Neural cell (in vitro differentiated cells): ENCODE data around the gene PLIN3. TPM values are rescaled to one million over a fixed set of nuclear protein-coding genes. Genes with fewer than 3 reads are reported as not detected.

ENCODE experiments used
- H2AFZ ChIP-seq: fragments of 200-600, 300-800 bp; sonication (generic), shearing (Covaris generic); 2 replicates; pipeline ENCODE4 v1.6.0; 2014; ENCODE audit warnings: low read depth, mild to moderate bottlenecking, antibody characterized with exemption, low read length, moderate library complexity
- H3F3A ChIP-seq: fragments of 200-600 bp; shearing (Covaris generic); 2 replicates; pipeline ENCODE4 v1.6.1; 2016; ENCODE audit warnings: mild to moderate bottlenecking, moderate library complexity, mixed read lengths, antibody characterized with exemption, low read length; ENCODE audit not compliant: insufficient read depth, poor library complexity, severe bottlenecking
- H3K27ac ChIP-seq: fragments of 200-600, 300-800 bp; sonication (generic), shearing (Covaris generic); 2 replicates; pipeline ENCODE4 v1.5.1; 2014; ENCODE audit warnings: mild to moderate bottlenecking, low read length, moderate library complexity
- H3K27me3 ChIP-seq: fragments of 300-800, 200-600 bp; sonication (generic), shearing (Covaris generic); 2 replicates; pipeline ENCODE4 v1.6.0; 2014; ENCODE audit warnings: mild to moderate bottlenecking, low read depth, low read length, moderate library complexity; ENCODE audit not compliant: insufficient read depth
- H3K36me3 ChIP-seq: fragments of 300-800, 200-600 bp; sonication (generic), shearing (Covaris generic); 2 replicates; pipeline ENCODE4 v1.5.1; 2014; ENCODE audit warnings: mild to moderate bottlenecking, antibody characterized with exemption, low read length, moderate library complexity; ENCODE audit not compliant: insufficient read depth
- H3K4me2 ChIP-seq: fragments of 300-800, 200-600 bp; sonication (generic), shearing (Covaris generic); 2 replicates; pipeline ENCODE4 v1.6.0; 2014; ENCODE audit warnings: mild to moderate bottlenecking, low read length
- H3K4me3 ChIP-seq: fragments of 300-800, 200-600 bp; sonication (generic), shearing (Covaris generic); 2 replicates; pipeline ENCODE4 v1.5.1; 2014; ENCODE audit warnings: mild to moderate bottlenecking, low read length, moderate library complexity
- H3K79me2 ChIP-seq: fragments of 200-600 bp; shearing (Covaris generic); replicated peaks from 2 replicates; pipeline ENCODE4 v1.6.0; 2014; ENCODE audit warnings: mild to moderate bottlenecking, low read length, moderate library complexity; ENCODE audit not compliant: insufficient read depth
- H3K9ac ChIP-seq: fragments of 300-800, 200-600 bp; sonication (generic), shearing (Covaris generic); 2 replicates; pipeline ENCODE4 v1.6.1; 2016; ENCODE audit warnings: mild to moderate bottlenecking, low read length, mixed read lengths
- H3K9me2 ChIP-seq: fragments of 200-600 bp; shearing (Covaris generic); 2 replicates; pipeline ENCODE4 v1.6.1; 2016; ENCODE audit warnings: mild to moderate bottlenecking, low read length, mixed read lengths; ENCODE audit not compliant: insufficient read depth
- H3K9me3 ChIP-seq: fragments of 200-600, 300-800 bp; sonication (generic), shearing (Covaris generic); 2 replicates; pipeline ENCODE4 v1.6.1; 2016; ENCODE audit warnings: mild to moderate bottlenecking, mixed run types, low read length, moderate library complexity, mixed read lengths
- H4K20me1 ChIP-seq: fragments of 200-600 bp; shearing (Covaris generic); 2 replicates; pipeline ENCODE4 v1.6.1; 2016; ENCODE audit warnings: mild to moderate bottlenecking, mixed run types; ENCODE audit not compliant: insufficient read depth
- EP300 ChIP-seq: fragments of 450-650 bp; conservative IDR thresholded peaks from 2 replicates; pipeline ENCODE4 v1.6.1; 2014; ENCODE audit warnings: antibody characterized with exemption, mild to moderate bottlenecking, moderate library complexity; ENCODE audit not compliant: poor library complexity, severe bottlenecking
- EZH2 ChIP-seq: fragments of 200-600, 300-800 bp; shearing (Covaris generic), sonication (generic); IDR thresholded peaks from 2 replicates; pipeline ENCODE4 v1.6.1; 2014; ENCODE audit warnings: antibody characterized with exemption, low read length, borderline replicate concordance, mild to moderate bottlenecking; ENCODE audit not compliant: insufficient read depth, poor library complexity, severe bottlenecking
- MXI1 ChIP-seq: fragments of 450-650 bp; conservative IDR thresholded peaks from 2 replicates; pipeline ENCODE4 v1.6.1; 2014; ENCODE audit warnings: antibody characterized with exemption, mild to moderate bottlenecking; ENCODE audit not compliant: poor library complexity, severe bottlenecking
- POLR2AphosphoS5 ChIP-seq: IDR thresholded peaks from 2 replicates; pipeline ENCODE4 v1.6.1; 2012
- RAD21 ChIP-seq: fragments of 450-650 bp; conservative IDR thresholded peaks from 2 replicates; pipeline ENCODE4 v1.6.1; 2014; ENCODE audit warnings: antibody characterized with exemption, mild to moderate bottlenecking, moderate library complexity
- SMC3 ChIP-seq: fragments of 450-650 bp; conservative IDR thresholded peaks from 2 replicates; pipeline ENCODE4 v1.6.1; 2014; ENCODE audit warnings: antibody characterized with exemption, mild to moderate bottlenecking, moderate library complexity; ENCODE audit not compliant: poor library complexity
- TAF1 ChIP-seq: IDR thresholded peaks from 2 replicates; pipeline ENCODE4 v1.6.1; 2012; ENCODE audit warnings: low read depth
- polyA plus RNA-seq: library from polyadenylated mRNA; depleted of rRNA; stranded (reverse); fragments of >200 nt; gene quantifications from 2 replicates; pipeline ENCODE4 v1.2.3, GENCODE V29; 2014
- TF ChIP-seq, protein P1 (sequence below): fragments of 450-650 bp; IDR thresholded peaks from 2 replicates; pipeline ENCODE4 v1.5.1; 2014; ENCODE audit warnings: antibody characterized with exemption, mild to moderate bottlenecking, moderate library complexity; ENCODE audit not compliant: poor library complexity, severe bottlenecking
- TF ChIP-seq, protein P2 (sequence below): IDR thresholded peaks from 2 replicates; pipeline ENCODE4 v1.6.1; 2012; ENCODE audit warnings: borderline replicate concordance

The PLIN3 gene
- polyA plus RNA-seq, 1 donor from 2014 or later = 0.71 TPM

DNA sequence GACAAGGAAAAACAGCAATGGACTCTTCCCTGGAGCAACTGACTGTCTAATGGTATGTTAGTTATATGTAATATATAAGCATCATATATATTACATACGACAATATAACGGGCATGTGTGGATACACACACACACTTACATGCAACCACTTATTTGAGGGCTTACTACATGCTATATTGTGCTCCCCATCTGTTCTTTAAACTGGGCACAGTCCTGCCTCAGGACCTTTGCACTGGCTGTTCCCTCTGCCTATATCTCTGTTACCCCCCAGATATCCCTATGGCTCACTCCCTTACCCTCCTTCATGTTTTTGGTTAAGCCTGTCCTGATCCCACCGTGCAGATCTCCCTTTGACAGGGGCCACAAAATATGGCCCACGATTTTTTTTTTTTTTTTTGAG lies 46.2 kb downstream of the PLIN3 start:
- TF ChIP-seq, protein P1, sequence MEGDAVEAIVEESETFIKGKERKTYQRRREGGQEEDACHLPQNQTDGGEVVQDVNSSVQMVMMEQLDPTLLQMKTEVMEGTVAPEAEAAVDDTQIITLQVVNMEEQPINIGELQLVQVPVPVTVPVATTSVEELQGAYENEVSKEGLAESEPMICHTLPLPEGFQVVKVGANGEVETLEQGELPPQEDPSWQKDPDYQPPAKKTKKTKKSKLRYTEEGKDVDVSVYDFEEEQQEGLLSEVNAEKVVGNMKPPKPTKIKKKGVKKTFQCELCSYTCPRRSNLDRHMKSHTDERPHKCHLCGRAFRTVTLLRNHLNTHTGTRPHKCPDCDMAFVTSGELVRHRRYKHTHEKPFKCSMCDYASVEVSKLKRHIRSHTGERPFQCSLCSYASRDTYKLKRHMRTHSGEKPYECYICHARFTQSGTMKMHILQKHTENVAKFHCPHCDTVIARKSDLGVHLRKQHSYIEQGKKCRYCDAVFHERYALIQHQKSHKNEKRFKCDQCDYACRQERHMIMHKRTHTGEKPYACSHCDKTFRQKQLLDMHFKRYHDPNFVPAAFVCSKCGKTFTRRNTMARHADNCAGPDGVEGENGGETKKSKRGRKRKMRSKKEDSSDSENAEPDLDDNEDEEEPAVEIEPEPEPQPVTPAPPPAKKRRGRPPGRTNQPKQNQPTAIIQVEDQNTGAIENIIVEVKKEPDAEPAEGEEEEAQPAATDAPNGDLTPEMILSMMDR = no peak
- TF ChIP-seq, protein P2, sequence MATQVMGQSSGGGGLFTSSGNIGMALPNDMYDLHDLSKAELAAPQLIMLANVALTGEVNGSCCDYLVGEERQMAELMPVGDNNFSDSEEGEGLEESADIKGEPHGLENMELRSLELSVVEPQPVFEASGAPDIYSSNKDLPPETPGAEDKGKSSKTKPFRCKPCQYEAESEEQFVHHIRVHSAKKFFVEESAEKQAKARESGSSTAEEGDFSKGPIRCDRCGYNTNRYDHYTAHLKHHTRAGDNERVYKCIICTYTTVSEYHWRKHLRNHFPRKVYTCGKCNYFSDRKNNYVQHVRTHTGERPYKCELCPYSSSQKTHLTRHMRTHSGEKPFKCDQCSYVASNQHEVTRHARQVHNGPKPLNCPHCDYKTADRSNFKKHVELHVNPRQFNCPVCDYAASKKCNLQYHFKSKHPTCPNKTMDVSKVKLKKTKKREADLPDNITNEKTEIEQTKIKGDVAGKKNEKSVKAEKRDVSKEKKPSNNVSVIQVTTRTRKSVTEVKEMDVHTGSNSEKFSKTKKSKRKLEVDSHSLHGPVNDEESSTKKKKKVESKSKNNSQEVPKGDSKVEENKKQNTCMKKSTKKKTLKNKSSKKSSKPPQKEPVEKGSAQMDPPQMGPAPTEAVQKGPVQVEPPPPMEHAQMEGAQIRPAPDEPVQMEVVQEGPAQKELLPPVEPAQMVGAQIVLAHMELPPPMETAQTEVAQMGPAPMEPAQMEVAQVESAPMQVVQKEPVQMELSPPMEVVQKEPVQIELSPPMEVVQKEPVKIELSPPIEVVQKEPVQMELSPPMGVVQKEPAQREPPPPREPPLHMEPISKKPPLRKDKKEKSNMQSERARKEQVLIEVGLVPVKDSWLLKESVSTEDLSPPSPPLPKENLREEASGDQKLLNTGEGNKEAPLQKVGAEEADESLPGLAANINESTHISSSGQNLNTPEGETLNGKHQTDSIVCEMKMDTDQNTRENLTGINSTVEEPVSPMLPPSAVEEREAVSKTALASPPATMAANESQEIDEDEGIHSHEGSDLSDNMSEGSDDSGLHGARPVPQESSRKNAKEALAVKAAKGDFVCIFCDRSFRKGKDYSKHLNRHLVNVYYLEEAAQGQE = no peak
- TF ChIP-seq EZH2 = no peak
- no peak for TF ChIP-seq EP300
- TF ChIP-seq RAD21 = no peak
- no peak for TF ChIP-seq SMC3
- no peak for TF ChIP-seq TAF1
- no peak for TF ChIP-seq MXI1
- no peak overlapping the region for H3K4me2 ChIP-seq
- no peaks in the 10 kb centered on the region for H3K79me2 ChIP-seq
- H3K9me3 ChIP-seq = no peaks in the 10 kb centered on the region
- H2AFZ ChIP-seq = no peak overlapping the region
- H3F3A ChIP-seq = no peaks in the 10 kb centered on the region
- no peak overlapping the region for H3K27ac ChIP-seq
- no peak overlapping the region for H3K9ac ChIP-seq
- no peak overlapping the region for H3K4me3 ChIP-seq
- no peaks in the 10 kb centered on the region for H3K9me2 ChIP-seq
- no peaks in the 10 kb centered on the region for H4K20me1 ChIP-seq
- H3K36me3 ChIP-seq = no peaks in the 10 kb centered on the region
- no peaks in the 10 kb centered on the region for H3K27me3 ChIP-seq

DNA sequence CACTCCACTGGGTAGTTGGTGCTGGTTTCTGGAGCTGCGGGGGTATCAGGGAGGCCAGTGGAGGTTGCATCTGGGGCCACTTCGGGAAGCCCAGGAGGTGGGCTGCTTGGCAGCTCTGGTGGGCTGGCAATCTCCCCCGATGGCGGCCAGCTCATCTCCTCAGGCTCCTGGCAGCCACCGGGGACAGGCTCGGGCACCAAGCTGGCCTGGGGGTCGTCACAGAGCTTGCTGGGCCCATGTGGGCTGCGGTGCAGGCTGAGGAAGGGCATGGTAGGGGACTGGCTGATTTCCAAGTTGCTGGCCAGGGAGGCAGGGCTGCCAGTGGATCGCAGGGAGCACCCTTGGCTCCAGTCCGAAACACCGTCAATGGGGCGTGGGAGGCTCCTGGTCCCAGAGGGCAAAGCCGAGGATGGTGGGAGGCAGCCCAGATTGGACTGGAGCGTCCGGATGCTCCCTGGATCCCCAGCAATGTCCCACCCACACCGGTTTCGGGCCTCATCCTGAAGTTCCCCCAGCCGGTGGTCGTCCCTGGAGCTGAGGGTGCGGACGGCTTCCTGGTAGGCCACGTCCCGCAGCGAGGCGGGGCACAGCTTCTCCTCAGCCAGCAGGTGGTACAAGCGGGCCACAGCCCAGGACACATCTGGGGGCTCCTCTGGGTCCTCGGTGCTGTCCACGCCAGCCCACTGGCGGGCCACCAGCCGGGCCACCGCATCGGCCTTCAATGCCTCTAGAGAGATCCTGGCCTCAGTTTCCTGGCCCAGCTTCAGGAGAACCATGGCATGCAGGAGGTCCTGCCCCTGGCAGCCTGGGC lies 49.8 kb downstream of the PLIN3 start:
- Histone ChIP-seq H3K9ac (no peak overlapping the region), H3F3A (no peaks in the 10 kb centered on the region), H3K36me3 (no peaks in the 10 kb centered on the region), H2AFZ (no peak overlapping the region), H3K4me3 (no peak overlapping the region), H3K79me2 (no peaks in the 10 kb centered on the region), H3K27ac (no peak overlapping the region), H3K4me2 (no peak overlapping the region), H3K9me3 (no peaks in the 10 kb centered on the region), H4K20me1 (no peaks in the 10 kb centered on the region), H3K27me3 (no peaks in the 10 kb centered on the region), H3K9me2 (no peaks in the 10 kb centered on the region)
- TF ChIP-seq POLR2AphosphoS5 (no peak), EP300 (no peak), SMC3 (no peak), EZH2 (no peak), RAD21 (no peak), TAF1 (no peak), MXI1 (no peak)
- TF ChIP-seq, protein P1 = no peak
- TF ChIP-seq, protein P2 = no peak
